BJ (cell line): ENCODE results near the gene C18orf63. TPM values are rescaled to one million over a fixed set of nuclear protein-coding genes. Genes with fewer than 3 reads are reported as not detected.

Experiments
- CTCF ChIA-PET: fragments of 350-600 bp; formaldehyde crosslinking; extraction: SDS; loops from one replicate; lab custom pipeline; 2021; ENCODE audit warnings: antibody characterized with exemption, inconsistent platforms; lab: Yijun Ruan, JAX
- POLR2A ChIA-PET: fragments of 300-600 bp; sonication (Branson Sonifier 250); formaldehyde crosslinking; extraction: SDS; loops from one replicate; lab custom pipeline; 2021; ENCODE audit warnings: antibody characterized with exemption; lab: Charles Lee
- DNase-seq: peaks from one replicate; pipeline ENCODE4 v3.0.0-alpha.2; 2011; ENCODE audit warnings: low read depth
- H3K27me3 ChIP-seq: 2 replicates; pipeline ENCODE4 v1.6.0; 2011; ENCODE audit warnings: low read length; ENCODE audit not compliant: control insufficient read depth, insufficient read depth
- H3K36me3 ChIP-seq: 2 replicates; pipeline ENCODE4 v1.5.1; 2011; ENCODE audit warnings: low read length; ENCODE audit not compliant: control insufficient read depth, insufficient read depth
- H3K4me3 ChIP-seq: 2 replicates; pipeline ENCODE4 v1.5.1; 2011; ENCODE audit warnings: low read depth, mild to moderate bottlenecking, control low read depth, low read length
- CTCF ChIP-seq: IDR thresholded peaks from 2 replicates; pipeline ENCODE4 v1.5.1; 2011; ENCODE audit warnings: low read depth, mild to moderate bottlenecking, control low read depth, inconsistent platforms, low read length, moderate library complexity; ENCODE audit not compliant: insufficient read depth
- polyA plus RNA-seq: library from polyadenylated mRNA; depleted of rRNA; stranded (reverse); fragments of >200 nt; gene quantifications from 2 replicates; pipeline ENCODE4 v1.2.3, GENCODE V29; 2011

The C18orf63 gene
- polyA plus RNA-seq, 1 experiment: not detected

GRCh38 chr18:74382481-74383017 lies 66.9 kb downstream of the C18orf63 start:
- CTCF ChIA-PET: interaction anchor here (0.8 to 1.0 kb wide), 2 partner anchors 29 to 169 kb away, joined by 3 to 4 read pairs; no protein-coding TSS in a partner anchor
- no peak overlapping the region for H3K4me3 ChIP-seq
- no peaks in the 10 kb centered on the region for H3K36me3 ChIP-seq
- POLR2A ChIA-PET: no interaction called here
- no peak for DNase-seq
- TF ChIP-seq CTCF: no peak
- no peaks in the 10 kb centered on the region; the same call in 1 of the 2 replicates for H3K27me3 ChIP-seq

DNA sequence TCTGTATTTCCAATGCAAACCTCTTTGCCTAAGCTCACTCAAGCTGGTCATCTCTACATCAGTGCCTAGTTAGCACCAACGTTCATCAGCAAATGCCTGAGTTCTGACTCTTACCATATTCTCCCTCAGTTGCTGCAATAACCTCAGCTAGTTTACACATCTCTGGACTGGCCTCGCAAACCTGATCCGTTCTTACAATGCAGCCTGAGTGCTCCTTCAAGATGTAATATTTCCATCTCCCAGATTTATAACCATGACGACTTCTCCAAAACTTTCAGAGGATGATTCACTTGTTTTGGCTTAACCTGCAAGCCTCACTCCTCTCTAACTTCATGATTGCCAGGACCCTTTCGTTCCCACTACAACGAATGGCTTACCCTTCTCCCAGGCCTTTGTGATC lies 71.7 kb downstream of the C18orf63 start:
- no peak for TF ChIP-seq CTCF
- no peaks in the 10 kb centered on the region for H3K36me3 ChIP-seq
- no peaks in the 10 kb centered on the region; the same call in 1 of the 2 replicates for H3K27me3 ChIP-seq
- POLR2A ChIA-PET: no interaction called here
- H3K4me3 ChIP-seq: no peak overlapping the region
- no peak for DNase-seq
- CTCF ChIA-PET: interaction anchor here (1.2 kb wide), 1 partner anchor 10 kb away, joined by 3 read pairs; no protein-coding TSS in a partner anchor

GRCh38 chr18:74388227-74388626 lies 72.6 kb downstream of the C18orf63 start:
- Histone ChIP-seq H3K27me3 (no peaks in the 10 kb centered on the region; the same call in 1 of the 2 replicates), H3K36me3 (no peaks in the 10 kb centered on the region), H3K4me3 (no peak overlapping the region)
- ChIA-PET POLR2A (no interaction called here), CTCF (no interaction called here)
- no peak for DNase-seq
- no peak for TF ChIP-seq CTCF

DNA sequence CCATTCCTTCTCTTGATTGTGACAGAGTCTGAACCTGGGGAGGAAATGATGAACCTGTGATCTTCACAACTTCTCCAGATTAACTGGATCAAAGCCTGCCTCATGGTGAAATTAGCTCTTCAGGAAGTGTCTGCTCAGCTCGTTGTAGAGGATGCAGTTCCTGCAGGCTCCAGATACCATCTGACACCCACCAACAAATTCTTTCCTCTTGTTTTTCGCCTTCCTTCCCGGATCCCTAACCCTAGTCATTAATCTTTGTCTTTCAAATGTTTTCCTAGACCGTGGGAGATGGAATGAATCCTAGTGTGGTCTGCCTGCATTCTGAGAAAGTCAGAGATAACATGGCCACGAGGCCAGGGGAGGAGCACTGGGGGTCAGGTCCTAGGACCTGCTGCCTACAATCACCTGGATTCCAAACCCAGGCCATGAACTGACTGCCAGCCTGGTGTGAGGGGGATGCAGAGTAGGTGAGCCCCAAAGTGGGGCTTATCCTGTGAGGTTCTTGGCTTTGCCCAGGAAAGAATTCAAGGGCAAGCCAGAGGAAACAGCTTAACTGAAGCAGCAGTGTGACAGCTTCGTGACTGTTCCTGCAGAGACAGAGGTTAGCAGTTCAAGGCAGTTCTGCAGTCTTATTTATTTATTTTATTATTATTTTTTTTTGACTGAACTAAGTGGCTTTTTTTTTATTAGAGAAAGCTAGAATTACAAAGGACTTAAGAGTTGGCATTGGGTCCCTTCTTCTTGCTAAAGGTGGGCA lies 73.7 kb downstream of the C18orf63 start:
- Histone ChIP-seq H3K36me3 (no peaks in the 10 kb centered on the region), H3K27me3 (no peaks in the 10 kb centered on the region; the same call in 1 of the 2 replicates), H3K4me3 (no peak overlapping the region)
- POLR2A ChIA-PET: no interaction called here
- no peak for TF ChIP-seq CTCF
- CTCF ChIA-PET: no interaction called here
- DNase-seq: no peak

DNA sequence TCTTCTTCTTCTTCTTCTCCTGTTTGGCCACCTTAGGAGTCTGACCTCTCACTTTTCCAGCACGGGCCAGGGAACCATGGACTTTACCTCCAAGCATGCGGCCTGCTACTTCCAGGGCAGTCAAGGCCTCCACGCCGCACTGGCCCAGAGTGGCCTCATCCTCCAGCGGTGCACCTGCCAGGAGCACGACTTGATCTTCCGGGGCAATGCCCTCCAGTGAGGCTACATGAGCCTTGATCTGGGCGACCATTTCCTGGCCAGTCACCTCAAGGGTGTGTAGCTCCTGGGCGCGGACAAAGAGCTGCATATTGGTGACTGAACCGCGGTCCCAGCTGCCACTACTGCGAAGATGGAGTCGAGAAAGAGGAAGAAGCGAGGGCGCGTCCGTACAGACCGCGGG lies 74.4 kb downstream of the C18orf63 start:
- CTCF ChIA-PET: no interaction called here

More for the DNA sequence above, 74.4 kb downstream of the C18orf63 start:
- no peak for DNase-seq
- TF ChIP-seq CTCF: no peak
- Histone ChIP-seq H3K27me3 (no peaks in the 10 kb centered on the region; the same call in 1 of the 2 replicates), H3K4me3 (no peak overlapping the region), H3K36me3 (no peaks in the 10 kb centered on the region)
- POLR2A ChIA-PET: no interaction called here
